NCI-H82 treated with DMSO at 0.1 percent for 48 hours (cell line): Measurements from ENCODE around the gene ASTN2.

Experiments used
- DNase-seq: peaks from one replicate; lab custom pipeline; 2025; ENCODE audit not compliant: unreplicated experiment; lab: John Stamatoyannopoulos, UW

Gene ASTN2

GRCh38 chr9:117304549-117304948, 110.3 kb downstream of the ASTN2 start:
- no peak for DNase-seq

GRCh38 chr9:117303643-117304230, 111.1 kb downstream of the ASTN2 start:
- DNase-seq, result no peak

GRCh38 chr9:117302487-117302886, 112.4 kb downstream of the ASTN2 start:
- DNase-seq, result no peak

DNA sequence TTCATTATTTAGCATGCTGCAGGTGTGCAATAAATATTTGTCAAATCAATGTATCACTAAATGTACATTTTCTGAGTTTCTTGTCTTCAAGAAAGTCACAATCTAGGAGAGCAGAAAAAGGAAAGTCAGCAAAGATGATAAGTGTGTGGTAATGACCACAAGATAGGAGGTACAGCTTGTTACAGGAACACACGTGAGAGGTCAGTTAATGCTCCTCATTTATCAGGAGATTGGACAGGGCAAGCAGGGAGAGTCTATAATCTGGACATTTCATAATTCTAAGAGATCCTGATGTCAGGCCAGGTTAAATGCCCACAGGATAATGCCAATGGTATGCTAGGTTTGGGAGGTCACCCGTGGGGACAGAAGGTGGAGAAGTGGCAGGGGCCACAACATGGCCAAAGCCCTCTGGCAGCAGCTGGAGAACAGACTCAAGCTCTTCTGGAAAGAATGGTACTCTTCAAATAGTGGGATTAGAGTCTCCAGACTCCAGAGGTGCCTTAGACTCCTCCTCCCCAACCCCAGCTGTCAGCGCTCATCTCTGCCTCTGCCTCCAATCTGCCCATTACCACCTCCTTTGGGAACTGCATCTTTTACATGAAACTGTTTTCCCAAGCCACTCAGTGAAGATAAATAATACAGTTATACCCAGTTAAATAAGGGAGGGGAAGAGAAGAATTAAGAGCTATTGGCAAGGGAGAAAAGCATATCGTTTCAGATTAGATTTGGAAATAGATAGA, 114.3 kb downstream of the ASTN2 start:
- no peak for DNase-seq

- no peak for DNase-seq
Observed at GRCh38 chr9:117296453-117296852, 118.4 kb downstream of the ASTN2 start.

DNA sequence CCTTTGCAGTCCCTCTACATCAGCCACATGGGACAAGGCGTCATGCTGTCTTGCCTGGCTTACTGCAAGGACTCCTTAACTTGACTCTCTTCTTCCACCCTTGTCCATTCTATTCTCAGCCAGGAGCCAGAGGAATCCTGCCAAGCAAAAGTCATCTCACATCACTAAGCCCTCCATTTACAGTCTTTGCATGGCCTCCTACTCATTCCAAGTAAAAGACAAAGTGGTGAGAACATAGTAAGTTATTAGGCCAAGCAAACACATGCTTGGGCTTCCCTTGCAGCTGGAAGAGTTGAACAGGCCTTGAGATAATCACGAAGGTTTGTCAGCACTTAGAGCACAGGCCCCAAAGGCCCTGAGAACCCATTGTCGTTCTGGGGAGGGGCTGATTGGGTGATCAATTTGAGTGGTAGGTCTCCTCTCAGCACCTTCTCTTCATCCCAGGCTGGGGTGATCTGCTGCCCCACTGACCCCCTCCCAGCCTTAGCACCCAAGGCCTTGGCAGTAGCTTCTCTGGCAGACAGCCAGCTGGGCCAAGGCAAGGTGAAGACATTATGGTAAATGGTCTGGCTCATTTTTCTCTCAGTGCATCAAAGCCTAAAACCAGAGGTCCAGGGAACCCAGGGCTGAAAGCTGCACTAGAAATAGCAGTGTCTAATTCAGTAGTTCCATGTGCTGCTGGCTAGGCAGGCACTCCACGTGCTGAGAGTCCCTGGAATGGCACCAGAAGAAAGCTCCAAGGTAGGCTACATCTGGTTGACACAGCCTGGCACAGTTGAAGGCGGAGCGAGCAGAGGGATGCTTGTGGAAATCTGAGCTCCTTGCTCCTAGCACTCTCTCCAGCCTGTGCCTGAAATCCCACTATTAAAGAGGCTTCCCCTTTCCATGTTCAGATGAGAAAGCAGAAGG, 121.4 kb downstream of the ASTN2 start:
- DNase-seq, result no peak

DNA sequence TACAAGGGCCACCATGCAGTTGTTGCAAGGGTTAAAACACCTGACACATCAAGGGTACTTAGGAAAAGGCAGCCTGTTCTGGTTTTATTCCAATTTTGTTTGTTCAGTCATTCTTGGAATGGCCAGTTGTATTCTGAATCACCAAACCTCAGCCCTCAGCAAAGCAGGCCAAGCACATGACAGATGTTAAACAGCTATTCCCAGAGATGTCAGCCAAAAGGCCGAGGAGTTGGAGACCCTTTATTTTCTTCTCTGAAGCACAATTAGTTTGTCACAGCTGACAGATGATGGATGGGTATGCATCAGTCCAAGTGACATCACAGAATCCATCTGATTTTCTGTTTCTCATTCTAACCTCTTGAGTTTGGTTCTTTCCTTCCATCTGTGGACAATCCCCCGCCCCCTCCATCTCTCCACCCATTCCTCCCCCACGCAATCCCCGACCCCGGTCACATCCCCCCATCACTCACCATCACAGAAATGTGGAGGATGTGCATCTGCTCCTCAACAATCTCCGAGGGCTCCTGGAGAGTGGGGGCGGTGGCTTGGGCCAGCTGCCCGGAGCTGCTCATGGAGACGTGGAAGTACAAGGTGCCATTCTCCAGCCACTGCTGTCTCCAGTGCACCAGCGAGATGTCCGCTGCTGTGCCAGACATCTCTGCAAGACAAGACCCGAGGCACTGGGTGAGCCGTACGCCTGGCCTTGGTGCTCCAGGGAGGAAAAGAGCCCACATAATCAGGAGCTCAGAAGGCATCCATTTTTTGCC, 123.8 kb downstream of the ASTN2 start:
- DNase-seq, result no peak

DNA sequence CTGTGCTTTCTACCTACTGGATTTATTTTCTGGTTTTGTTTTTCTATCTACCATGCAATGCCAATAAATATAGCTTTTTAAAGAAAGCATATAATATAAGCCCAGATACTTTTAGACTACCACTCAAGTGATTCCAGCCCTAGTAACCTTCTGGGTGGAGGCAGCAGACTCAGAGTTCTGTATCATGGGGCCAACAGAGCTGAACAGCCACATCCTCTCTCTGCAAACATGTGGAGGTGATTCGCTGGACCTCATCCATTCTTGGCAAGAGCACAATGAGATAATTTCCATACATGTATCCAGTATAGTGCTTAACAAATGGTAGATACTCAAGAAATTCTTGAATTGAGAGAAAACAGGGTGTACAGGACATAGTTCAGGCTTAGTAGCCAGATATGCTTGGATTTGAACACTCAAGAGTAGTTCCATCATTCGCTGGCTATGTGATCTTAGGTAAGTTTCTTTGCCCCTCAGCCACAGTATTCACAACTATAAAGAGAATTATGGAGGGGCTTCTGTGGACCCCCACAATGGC, 124.5 kb downstream of the ASTN2 start:
- no peak for DNase-seq

DNA sequence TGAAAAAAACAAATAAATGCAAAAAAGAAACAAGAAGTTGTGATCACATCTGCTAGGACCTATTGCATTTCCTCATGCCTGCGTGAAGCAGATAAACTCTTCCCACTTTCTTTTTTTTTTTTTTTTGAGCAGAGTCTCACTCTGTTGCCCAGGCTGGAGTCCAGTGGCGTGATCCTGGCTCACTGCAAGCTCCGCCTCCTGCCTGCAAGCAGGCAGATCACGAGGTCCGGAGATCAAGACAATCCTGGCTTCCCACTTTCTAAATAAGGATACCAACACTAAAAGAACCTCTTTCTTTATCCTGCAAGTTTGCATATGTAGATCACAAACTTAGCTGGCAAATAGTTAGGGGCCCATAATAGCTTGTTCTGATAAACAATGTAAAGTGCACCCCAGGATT, 128.6 kb downstream of the ASTN2 start:
- DNase-seq, result no peak

DNA sequence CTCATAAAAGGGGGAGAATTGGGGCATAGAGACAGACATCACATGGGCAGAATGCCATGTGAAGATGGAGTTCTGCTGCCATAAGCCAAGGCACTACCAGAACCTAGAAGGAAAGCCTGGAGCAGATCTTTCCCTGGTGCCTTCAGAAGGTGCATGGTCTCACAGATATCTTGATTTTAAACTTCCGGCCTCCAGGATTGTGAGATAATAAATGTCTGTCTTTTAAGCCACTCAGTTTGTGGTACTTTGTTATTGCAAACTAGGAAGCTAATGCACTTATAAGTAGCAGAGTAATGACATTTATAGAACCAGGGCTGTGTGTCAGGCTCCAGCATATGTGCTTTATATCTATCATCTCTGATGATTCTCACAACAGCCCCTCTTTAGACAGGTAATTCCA, 130.4 kb downstream of the ASTN2 start:
- DNase-seq, result no peak

GRCh38 chr9:117282541-117282940, 132.3 kb downstream of the ASTN2 start:
- no peak for DNase-seq

DNA sequence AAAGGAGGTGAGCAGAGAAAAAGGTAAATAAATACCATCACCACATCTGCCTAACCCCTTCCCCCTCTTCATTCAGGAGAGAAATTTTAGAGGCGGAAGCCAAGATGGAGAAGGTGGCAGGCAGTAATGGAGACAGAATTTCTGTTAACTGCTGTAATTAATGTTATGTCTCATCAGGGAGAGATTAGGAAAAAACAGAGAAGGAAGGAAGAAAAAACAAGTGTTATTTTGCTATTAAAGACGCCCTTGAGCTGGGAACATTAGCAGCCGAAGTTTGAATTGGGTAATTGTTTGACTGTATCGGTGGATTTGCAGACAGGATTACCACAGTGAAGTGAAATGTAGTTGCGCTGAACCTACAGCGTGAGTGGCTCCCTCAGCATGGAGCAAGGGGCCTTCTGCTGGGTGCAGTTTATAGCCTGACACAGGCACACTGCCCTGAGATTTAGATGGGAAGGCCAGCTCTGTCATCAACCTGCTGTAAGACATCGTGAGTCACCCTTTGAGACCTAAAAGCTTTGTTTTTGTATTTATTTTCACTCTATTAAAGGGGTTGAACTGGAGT, 136.3 kb downstream of the ASTN2 start:
- DNase-seq, result peak; percentile 24

DNA sequence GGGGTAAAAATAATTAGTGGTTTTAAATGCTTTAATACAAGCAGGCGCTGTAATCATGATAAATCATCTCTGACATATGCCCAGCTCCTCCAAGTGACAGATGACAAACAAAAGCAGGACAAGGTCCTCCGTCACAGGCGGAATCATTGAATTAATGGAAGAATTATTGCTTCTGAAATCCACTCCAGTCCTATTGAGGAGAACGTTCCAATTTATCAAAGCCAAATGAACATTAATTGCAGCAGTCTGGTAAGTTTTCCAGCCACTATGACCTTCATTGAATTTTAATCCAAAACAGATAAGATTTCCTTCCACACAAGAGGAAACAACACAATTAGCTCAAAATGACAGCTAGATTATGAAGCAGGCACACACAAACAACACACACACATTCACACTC, 136.8 kb downstream of the ASTN2 start:
- peak; percentile 41 for DNase-seq

DNA sequence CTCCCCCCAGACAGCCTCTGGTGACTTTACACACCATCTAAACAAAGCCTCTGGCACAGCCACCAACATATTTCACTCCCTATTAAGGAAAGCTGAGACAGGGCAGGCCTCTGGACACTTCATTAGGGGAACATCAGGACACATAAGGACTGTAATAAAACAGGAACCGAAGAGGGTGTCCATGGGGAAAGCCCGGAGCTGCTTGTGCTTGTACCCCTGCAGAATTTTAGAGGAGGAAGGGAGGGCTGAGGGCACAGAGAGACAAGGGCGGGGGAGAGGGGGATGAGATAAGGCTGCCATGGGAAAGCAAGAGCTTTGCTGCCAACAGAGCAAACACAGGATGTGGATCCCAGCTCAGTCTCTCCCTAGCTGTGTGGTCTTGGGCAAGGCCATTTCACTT, 138.4 kb downstream of the ASTN2 start:
- no peak for DNase-seq

DNA sequence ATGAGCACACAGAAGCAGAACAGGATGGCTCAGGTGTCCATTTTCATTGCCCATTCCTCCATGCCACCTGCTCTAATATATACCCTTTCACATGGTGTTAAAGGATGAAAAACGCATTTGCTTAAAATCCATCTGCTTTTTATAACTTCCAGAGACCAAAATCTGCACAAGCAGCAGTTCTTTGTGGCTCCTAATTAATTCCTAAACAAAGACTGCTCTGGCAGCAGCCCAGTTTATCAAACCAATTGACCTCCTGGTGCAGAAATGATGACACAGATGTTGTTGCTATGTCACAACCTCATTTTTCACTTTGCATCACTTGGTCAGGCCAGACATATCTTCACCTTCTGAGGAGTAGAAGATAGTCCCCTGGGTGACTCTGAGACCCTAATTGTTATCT, 141.2 kb downstream of the ASTN2 start:
- DNase-seq, result no peak

DNA sequence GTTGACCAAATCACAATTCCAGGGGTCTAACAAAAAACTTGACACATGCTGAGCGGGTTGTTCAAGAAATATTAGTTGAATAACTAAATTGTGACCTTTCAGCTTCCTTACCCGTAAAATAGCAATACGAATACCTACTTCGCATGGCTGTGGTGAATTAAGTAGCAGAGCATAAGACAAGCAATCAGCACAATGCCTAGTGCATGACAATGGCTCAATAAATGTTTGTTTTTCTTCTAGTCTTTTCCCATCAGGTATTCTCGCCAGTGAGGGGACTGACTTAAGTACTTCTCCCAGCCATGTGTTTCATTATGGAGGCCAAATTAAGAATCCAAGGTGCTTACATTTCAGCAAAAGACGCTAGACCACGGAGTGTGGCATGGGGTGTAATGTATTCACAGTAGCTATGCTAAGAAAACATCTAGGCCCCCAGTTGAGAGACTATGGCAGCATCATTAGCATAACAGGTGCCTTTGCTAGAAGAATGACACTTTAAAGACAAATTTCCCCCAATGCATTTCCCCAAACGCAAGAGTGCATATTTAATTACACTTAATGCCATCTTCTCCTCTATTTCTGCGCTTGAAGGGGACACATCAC, 145.9 kb downstream of the ASTN2 start:
- no peak for DNase-seq

- DNase-seq, result peak; percentile 19
Observed at GRCh38 chr9:117266855-117267497, 147.9 kb downstream of the ASTN2 start.

GRCh38 chr9:117265253-117265652, 149.6 kb downstream of the ASTN2 start:
- no peak for DNase-seq

DNA sequence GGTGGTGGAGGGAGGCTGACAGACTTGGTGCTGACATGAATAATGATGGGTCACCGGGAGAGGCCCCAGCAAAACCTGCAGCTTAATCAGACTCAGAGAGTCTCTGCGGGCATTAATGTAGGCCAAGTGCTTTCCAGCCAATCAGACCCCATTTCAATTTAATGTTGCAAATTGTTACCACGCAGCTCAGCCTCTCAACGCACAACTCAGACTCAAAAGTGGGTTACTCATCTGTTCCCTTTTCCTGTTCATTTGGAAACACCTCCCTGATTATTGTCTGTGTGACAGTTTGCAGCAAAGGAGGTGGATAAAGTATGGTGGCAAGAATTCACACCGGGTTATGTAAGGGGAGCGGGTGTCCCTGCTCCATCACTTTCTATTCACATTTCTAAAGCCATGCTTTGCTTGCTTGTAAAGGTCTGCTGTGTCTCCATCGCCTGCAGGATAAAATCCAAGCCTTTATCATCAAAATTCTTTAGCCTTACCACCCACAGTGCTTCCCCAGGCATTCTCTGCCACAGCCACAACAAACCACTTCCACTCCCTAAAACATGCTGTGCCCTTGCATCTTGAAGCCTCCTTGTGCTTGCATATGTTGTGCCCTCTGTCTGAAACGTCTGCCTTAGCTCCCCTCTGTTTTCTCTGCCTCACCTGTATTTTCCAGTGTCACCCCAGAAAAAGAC, 156.5 kb downstream of the ASTN2 start:
- no peak for DNase-seq
